OCI-LY3 (cell line): Measurements from ENCODE around the gene EHMT1.

Experiments
- H2AFZ ChIP-seq: fragments of 200-600, 300-600 bp; shearing (Covaris generic); 2 replicates; pipeline ENCODE4 v1.6.0; 2014; ENCODE audit warnings: antibody characterized with exemption, low read depth, low read length
- H3K27ac ChIP-seq: fragments of 200-600, 300-600 bp; sonication (generic); 2 replicates; pipeline ENCODE4 v1.5.1; 2014; ENCODE audit warnings: mild to moderate bottlenecking, low read length, moderate library complexity, mixed read lengths
- H3K27me3 ChIP-seq: fragments of 200-600, 300-600 bp; sonication (generic); 2 replicates; pipeline ENCODE4 v1.6.1; 2014; ENCODE audit warnings: low read depth, low read length, mixed read lengths
- H3K36me3 ChIP-seq: fragments of 200-600, 300-600 bp; sonication (generic); replicated peaks from 2 replicates; pipeline ENCODE3; 2014; ENCODE audit warnings: low read depth, low read length, mixed read lengths
- H3K4me1 ChIP-seq: fragments of 300-600, 200-600 bp; sonication (generic); 2 replicates; pipeline ENCODE4 v1.6.1; 2014; ENCODE audit warnings: low read length, mixed read lengths
- H3K4me2 ChIP-seq: fragments of 200-600, 300-600 bp; sonication (generic); 2 replicates; pipeline ENCODE4 v1.6.1; 2014; ENCODE audit warnings: low read length, mixed read lengths
- H3K4me3 ChIP-seq: fragments of 300-600, 200-600 bp; sonication (generic); 2 replicates; pipeline ENCODE4 v1.5.1; 2014; ENCODE audit warnings: antibody characterized with exemption, mild to moderate bottlenecking, low read length, moderate library complexity
- H3K79me2 ChIP-seq: fragments of 300-600, 200-600 bp; shearing (Covaris generic); 2 replicates; pipeline ENCODE4 v1.6.1; 2014; ENCODE audit warnings: mild to moderate bottlenecking, low read length, mixed read lengths
- H3K9ac ChIP-seq: fragments of 300-600, 200-600 bp; shearing (Covaris generic); 2 replicates; pipeline ENCODE4 v1.6.0; 2014; ENCODE audit warnings: mild to moderate bottlenecking, low read length, moderate library complexity
- H3K9me3 ChIP-seq: fragments of 200-600, 300-600 bp; shearing (Covaris generic); 2 replicates; pipeline ENCODE4 v1.6.1; 2014; ENCODE audit warnings: low read length, mixed read lengths; ENCODE audit not compliant: insufficient read depth
- H4K20me1 ChIP-seq: fragments of 200-600, 300-600 bp; sonication (generic); 2 replicates; pipeline ENCODE4 v1.6.1; 2016; ENCODE audit warnings: low read length, mixed read lengths; ENCODE audit not compliant: insufficient read depth
- CTCF ChIP-seq: fragments of 200-600, 300-600 bp; sonication (generic); IDR thresholded peaks from 2 replicates; pipeline ENCODE4 v1.5.1; 2014; ENCODE audit warnings: antibody characterized with exemption, low read length, low read depth
- EZH2phosphoT487 ChIP-seq: fragments of 200-600 bp; shearing (Covaris generic); IDR thresholded peaks from 2 replicates; pipeline ENCODE4 v1.6.1; 2018; ENCODE audit warnings: antibody characterized with exemption, mixed run types, low read depth

EHMT1 gene

GRCh38 chr9:137683262-137683864, 64.6 kb downstream of the EHMT1 start:
- no peak overlapping the region for H2AFZ ChIP-seq
- H3K79me2 ChIP-seq = peaks cover 95% of the 10 kb centered on the region
- no peak overlapping the region for H3K27ac ChIP-seq
- H3K4me1 ChIP-seq = no peaks in the 10 kb centered on the region
- H3K4me2 ChIP-seq = no peak overlapping the region
- H3K27me3 ChIP-seq = no peaks in the 10 kb centered on the region
- peaks cover 7% of the 10 kb centered on the region for H3K36me3 ChIP-seq
- peaks cover 24% of the 10 kb centered on the region for H4K20me1 ChIP-seq
- H3K9ac ChIP-seq = no peak overlapping the region
- no peaks in the 10 kb centered on the region for H3K9me3 ChIP-seq
- TF ChIP-seq CTCF = no peak
- no peak for TF ChIP-seq EZH2phosphoT487
- H3K4me3 ChIP-seq = no peak overlapping the region

DNA sequence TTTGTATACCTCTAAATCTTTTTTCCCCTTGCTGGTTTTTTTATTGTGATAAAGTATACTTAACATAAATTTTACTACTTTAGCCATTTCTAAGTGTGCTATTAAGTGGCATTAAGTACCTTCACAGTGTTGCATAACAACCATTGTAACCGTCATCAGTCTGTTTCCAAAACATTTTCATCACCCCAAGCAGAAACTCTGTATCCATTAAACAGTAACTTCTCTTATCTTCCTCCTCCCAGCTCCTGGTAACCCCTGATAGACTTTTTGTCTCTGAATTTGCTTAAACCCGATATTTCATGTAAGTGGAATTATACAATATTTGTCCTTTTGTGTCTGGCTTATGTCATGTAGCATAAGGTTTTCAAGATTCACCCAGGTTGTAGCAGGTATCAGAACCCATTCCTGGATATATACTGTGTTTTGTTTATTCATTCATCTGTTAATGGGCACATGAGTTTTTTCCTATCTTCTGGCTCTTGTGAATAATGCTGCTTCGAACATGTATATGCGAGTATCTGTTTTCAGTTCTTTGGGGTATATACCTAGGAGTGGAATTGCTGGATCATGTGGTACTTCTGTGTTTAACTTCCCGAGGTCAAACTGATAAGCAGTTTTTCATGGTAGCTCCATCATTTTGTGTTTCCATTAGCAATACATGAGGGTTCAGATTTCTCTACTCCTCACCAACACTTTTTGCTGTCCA, 66.4 kb downstream of the EHMT1 start:
- no peak overlapping the region for H3K4me3 ChIP-seq
- TF ChIP-seq EZH2phosphoT487 (no peak), CTCF (no peak)
- H3K79me2 ChIP-seq = peaks cover 97% of the 10 kb centered on the region
- H3K4me2 ChIP-seq = no peak overlapping the region
- no peak overlapping the region for H3K9ac ChIP-seq
- no peaks in the 10 kb centered on the region for H3K4me1 ChIP-seq
- H3K27me3 ChIP-seq = no peaks in the 10 kb centered on the region
- H3K27ac ChIP-seq = no peak overlapping the region
- no peak overlapping the region for H2AFZ ChIP-seq
- H4K20me1 ChIP-seq = peaks cover 27% of the 10 kb centered on the region
- no peaks in the 10 kb centered on the region for H3K9me3 ChIP-seq
- peaks cover 10% of the 10 kb centered on the region for H3K36me3 ChIP-seq

DNA sequence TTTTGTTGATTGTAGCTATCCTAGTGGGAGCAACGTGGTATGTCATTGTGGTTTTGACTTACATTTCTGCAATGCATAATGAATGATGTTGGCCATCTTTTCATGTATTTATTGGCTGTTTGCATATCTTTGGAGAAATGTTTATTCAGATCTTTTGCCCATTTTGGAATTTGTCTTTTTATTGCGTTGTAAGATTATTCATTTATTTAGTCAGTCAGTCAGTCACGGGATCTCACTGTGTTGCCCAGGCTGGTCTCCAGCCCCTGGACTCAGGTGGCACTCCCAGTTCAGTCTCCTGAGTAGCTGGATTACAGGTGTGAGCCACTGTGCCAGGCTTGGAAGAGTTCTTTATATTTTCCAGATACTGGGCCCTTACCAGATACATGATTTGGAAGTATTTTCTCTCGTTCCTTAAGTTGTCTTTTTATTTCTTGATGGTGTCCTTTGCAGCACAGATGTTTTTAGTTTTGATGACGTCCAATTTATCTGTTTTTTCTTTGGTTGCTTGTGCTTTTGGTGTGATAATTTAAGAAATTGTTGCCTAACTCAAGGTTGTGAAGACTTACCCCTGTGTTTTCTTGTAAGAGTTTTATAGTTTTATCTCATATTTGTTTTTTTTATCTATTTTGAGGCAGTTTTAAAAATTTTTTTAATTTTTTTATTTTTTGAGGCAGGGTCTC, 67.1 kb downstream of the EHMT1 start:
- peaks cover 97% of the 10 kb centered on the region for H3K79me2 ChIP-seq
- no peak overlapping the region for H2AFZ ChIP-seq
- TF ChIP-seq CTCF = no peak
- TF ChIP-seq EZH2phosphoT487 = no peak
- no peaks in the 10 kb centered on the region for H3K27me3 ChIP-seq
- no peaks in the 10 kb centered on the region for H3K4me1 ChIP-seq
- H4K20me1 ChIP-seq = peaks cover 27% of the 10 kb centered on the region
- no peak overlapping the region for H3K9ac ChIP-seq
- H3K4me2 ChIP-seq = no peak overlapping the region
- no peak overlapping the region for H3K27ac ChIP-seq
- no peaks in the 10 kb centered on the region for H3K9me3 ChIP-seq
- no peak overlapping the region for H3K4me3 ChIP-seq
- H3K36me3 ChIP-seq = peaks cover 10% of the 10 kb centered on the region

- Histone ChIP-seq H3K27me3 (no peaks in the 10 kb centered on the region), H3K4me2 (no peak overlapping the region), H3K36me3 (peaks cover 10% of the 10 kb centered on the region), H2AFZ (no peak overlapping the region), H3K4me1 (no peaks in the 10 kb centered on the region), H3K4me3 (no peak overlapping the region), H3K9ac (no peak overlapping the region), H4K20me1 (peaks cover 38% of the 10 kb centered on the region), H3K27ac (no peak overlapping the region), H3K79me2 (peaks cover 96% of the 10 kb centered on the region), H3K9me3 (no peaks in the 10 kb centered on the region)
- TF ChIP-seq CTCF = no peak
- TF ChIP-seq EZH2phosphoT487 = no peak
These were observed 69.5 kb downstream of the EHMT1 start for GRCh38 chr9:137688261-137688660.
